Parathyroid adenoma (tissue), 2 donors: ENCODE data around the gene IGF2BP3.

Source experiments
- H2AFZ ChIP-seq: fragments of 300-600 bp; sonication (generic); one replicate; pipeline ENCODE4 v1.7.0; 2017; ENCODE audit warnings: antibody characterized with exemption, mild to moderate bottlenecking
- H3K27ac ChIP-seq: fragments of 300-600 bp; sonication (generic); one replicate; pipeline ENCODE4 v1.7.0; 2017
- H3K27me3 ChIP-seq: fragments of 300-600 bp; sonication (generic); one replicate; pipeline ENCODE4 v1.7.0; 2017; ENCODE audit warnings: low read length; ENCODE audit not compliant: control insufficient read depth, insufficient read depth
- H3K36me3 ChIP-seq: fragments of 300-600 bp; sonication (generic); one replicate; pipeline ENCODE4 v1.7.0; 2017; ENCODE audit warnings: low read length; ENCODE audit not compliant: control insufficient read depth, insufficient read depth
- H3K4me1 ChIP-seq: fragments of 300-600 bp; sonication (generic); one replicate; pipeline ENCODE4 v1.7.0; 2017; ENCODE audit warnings: control low read depth
- H3K4me2 ChIP-seq: fragments of 300-600 bp; sonication (generic); one replicate; pipeline ENCODE4 v1.7.0; 2017; ENCODE audit warnings: low read length
- H3K4me3 ChIP-seq: fragments of 300-600 bp; sonication (generic); one replicate; pipeline ENCODE4 v1.7.0; 2017; ENCODE audit warnings: low read depth, low read length
- H3K79me2 ChIP-seq: fragments of 300-600 bp; sonication (generic); one replicate; pipeline ENCODE4 v1.7.0; 2017; ENCODE audit warnings: control low read depth
- H3K9ac ChIP-seq: fragments of 300-600 bp; sonication (generic); one replicate; pipeline ENCODE4 v1.7.0; 2017; ENCODE audit warnings: mild to moderate bottlenecking
- H3K9me3 ChIP-seq: fragments of 300-600 bp; sonication (generic); one replicate; pipeline ENCODE4 v1.7.0; 2017; ENCODE audit warnings: low read length; ENCODE audit not compliant: control insufficient read depth
- CTCF ChIP-seq: fragments of 300-600 bp; sonication (generic); IDR thresholded peaks from one replicate; pipeline ENCODE4 v1.7.0; 2017; ENCODE audit warnings: antibody characterized with exemption, mild to moderate bottlenecking
- donor health status: primary hyperparathyroidism.

Gene IGF2BP3

DNA sequence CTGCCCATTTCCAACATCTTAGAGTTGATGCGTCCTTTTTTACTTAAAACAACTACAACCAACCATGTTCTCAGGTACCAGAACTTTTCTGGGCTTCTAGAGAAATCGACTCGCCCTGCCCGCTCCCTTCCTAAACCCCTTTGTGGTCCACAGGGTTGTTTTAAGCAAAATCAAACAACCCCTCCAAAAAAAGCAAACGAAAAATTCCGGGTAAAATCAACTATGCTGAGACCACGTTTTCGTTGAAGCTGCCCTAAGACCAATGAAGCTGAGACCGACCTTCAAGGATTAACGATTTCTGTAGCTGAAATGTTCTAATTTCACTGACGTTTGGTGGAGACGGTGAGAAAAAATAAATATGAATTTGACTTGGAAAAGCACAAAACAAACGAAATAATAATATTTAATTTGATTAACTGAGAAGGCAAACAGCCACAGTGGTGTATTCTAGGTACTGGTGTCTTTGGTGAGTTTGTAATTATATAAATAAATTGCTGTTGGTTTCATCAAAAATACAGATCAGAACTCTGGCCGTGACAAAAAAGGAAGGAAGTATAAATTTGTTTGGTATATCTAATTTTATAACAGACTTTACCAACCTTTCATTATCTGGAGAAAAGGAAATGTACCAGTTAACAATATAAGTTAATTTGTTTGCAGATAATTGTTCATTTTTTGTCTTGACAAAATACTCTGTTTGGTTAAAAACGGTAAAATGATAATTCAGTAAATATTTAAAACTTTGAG lies 4.7 kb upstream of the IGF2BP3 start:
- Histone ChIP-seq H3K9me3 (peaks cover 8% of the 10 kb centered on the region), H3K4me1 (no peaks in the 10 kb centered on the region), H3K79me2 (no peaks in the 10 kb centered on the region), H3K27ac (no peak overlapping the region), H2AFZ (no peak overlapping the region), H3K36me3 (no peaks in the 10 kb centered on the region), H3K4me3 (no peak overlapping the region), H3K27me3 (peaks cover 25% of the 10 kb centered on the region), H3K9ac (no peak overlapping the region), H3K4me2 (no peak overlapping the region)
- no peak for TF ChIP-seq CTCF

DNA sequence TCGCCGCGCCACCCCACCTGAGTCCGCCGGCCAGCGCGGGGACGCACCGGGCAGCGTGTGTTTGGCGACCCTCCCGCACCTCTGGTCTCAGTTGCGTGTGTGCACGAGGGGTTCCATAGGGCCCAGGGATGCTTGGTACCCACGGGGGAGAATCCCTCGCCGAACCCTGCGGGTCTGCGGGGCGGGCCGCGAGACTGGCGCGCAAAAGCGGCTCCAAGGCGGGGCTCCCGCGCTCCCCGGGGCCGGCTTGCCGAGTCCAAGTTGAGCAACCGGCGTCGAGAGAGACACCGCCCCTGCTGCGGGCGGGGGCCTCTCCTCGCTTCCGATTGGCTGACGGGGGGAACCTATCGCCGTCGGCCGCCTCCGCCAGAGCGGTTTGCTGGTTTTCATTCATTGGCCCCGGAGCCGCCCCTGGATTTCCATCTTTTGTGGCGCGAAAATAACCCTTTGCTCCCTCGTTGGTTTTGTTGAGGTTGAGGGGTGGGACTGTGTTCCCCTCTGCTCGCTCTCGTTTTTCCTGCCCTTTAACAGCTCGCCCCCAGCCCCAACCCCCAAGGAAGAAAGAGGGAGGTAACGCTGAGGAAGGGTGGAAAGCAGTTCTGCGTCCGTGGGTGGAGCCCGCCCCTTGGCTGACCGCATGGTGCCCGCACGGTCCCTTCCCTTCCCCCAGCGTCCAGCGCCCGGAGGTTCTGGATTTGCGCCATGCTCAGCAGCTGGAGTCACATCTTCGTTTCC lies 4.0 kb upstream of the IGF2BP3 start:
- Histone ChIP-seq H3K79me2 (no peaks in the 10 kb centered on the region), H3K9ac (no peak overlapping the region), H3K4me2 (no peak overlapping the region), H3K9me3 (peaks cover 9% of the 10 kb centered on the region), H2AFZ (no peak overlapping the region), H3K4me1 (no peaks in the 10 kb centered on the region), H3K27me3 (peaks cover 27% of the 10 kb centered on the region), H3K27ac (no peak overlapping the region), H3K4me3 (no peak overlapping the region), H3K36me3 (no peaks in the 10 kb centered on the region)
- no peak for TF ChIP-seq CTCF

GRCh38 chr7:23473844-23474093 lies 3.5 kb upstream of the IGF2BP3 start:
- H3K4me3 ChIP-seq = no peak overlapping the region

DNA sequence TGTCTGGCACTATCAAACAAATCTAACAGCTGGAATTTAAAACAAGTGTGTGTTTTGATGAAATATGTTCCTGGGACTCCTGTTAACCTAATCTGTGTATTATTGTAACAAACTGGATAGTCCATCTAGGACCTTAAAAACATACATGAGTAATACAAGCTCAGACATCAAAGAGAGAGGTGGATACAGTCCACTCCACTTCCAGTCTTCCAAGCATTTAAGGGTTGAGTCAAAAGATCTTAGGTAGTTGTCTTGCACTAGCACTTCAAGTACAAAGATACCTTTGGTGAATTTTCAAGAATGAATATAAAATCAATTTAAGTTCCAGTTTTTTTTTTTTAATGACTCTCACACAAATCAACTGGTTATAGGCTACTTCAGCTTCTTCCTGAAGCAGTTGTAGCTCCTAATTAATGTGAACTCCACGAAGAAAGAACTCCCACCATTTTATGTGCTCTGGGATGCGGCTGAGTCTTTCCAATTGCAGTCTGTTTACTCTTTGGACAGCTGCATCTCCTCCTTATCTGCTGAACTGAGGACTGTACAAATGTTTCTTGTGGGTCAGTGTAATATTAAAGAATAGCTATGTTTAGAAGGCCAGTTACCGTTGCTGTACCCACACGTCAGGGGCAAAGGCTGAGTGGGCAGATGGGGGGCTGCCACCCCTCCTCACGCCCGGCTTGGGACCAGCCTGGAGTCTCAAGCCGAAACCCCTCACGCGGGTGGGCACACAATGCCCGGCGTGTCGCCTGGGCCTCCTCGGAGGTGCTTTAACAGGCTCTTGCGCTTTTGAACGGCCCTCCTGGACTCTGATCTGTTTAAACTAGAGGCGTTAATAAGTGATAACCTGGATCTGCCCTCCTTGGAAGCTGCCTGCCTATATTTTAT lies 2.9 kb upstream of the IGF2BP3 start:
- H2AFZ ChIP-seq = no peak overlapping the region
- TF ChIP-seq CTCF = no peak
- H3K4me3 ChIP-seq = no peak overlapping the region
- no peaks in the 10 kb centered on the region for H3K79me2 ChIP-seq
- no peaks in the 10 kb centered on the region for H3K36me3 ChIP-seq
- no peak overlapping the region for H3K27ac ChIP-seq
- no peak overlapping the region for H3K9ac ChIP-seq
- no peaks in the 10 kb centered on the region for H3K4me1 ChIP-seq
- H3K27me3 ChIP-seq = peaks cover 27% of the 10 kb centered on the region
- H3K9me3 ChIP-seq = peaks cover 9% of the 10 kb centered on the region
- H3K4me2 ChIP-seq = no peak overlapping the region

More at GRCh38 chr7:23473844-23474093, 3.5 kb upstream of the IGF2BP3 start:
- H3K4me2 ChIP-seq = no peak overlapping the region
- no peak overlapping the region for H2AFZ ChIP-seq
- no peaks in the 10 kb centered on the region for H3K4me1 ChIP-seq
- no peaks in the 10 kb centered on the region for H3K36me3 ChIP-seq
- no peaks in the 10 kb centered on the region for H3K79me2 ChIP-seq
- no peak for TF ChIP-seq CTCF
- H3K27ac ChIP-seq = no peak overlapping the region
- H3K27me3 ChIP-seq = peaks cover 27% of the 10 kb centered on the region
- H3K9me3 ChIP-seq = peaks cover 9% of the 10 kb centered on the region
- H3K9ac ChIP-seq = no peak overlapping the region
